Osteocyte (in vitro differentiated cells): ENCODE measurements around the gene HMG20B. TPM values are rescaled to one million over a fixed set of nuclear protein-coding genes. Genes with fewer than 3 reads are reported as not detected.

Experiments
- DNase-seq: peaks from one replicate; pipeline ENCODE4 v3.0.0; 2021; ENCODE audit warnings: mixed read lengths; ENCODE audit not compliant: unreplicated experiment; ENCODE audit errors: extremely low spot score
- H3K27ac Mint-ChIP-seq: one replicate; pipeline ENCODE4 v1.8.0; 2021; ENCODE audit warnings: mild to moderate bottlenecking, mixed read lengths; ENCODE audit not compliant: unreplicated experiment
- H3K27me3 Mint-ChIP-seq: one replicate; pipeline ENCODE4 v1.8.0; 2021; ENCODE audit warnings: mixed read lengths; ENCODE audit not compliant: unreplicated experiment
- H3K36me3 Mint-ChIP-seq: one replicate; pipeline ENCODE4 v1.8.0; 2021; ENCODE audit warnings: mixed read lengths; ENCODE audit not compliant: unreplicated experiment
- H3K4me1 Mint-ChIP-seq: one replicate; pipeline ENCODE4 v1.8.0; 2021; ENCODE audit warnings: mixed read lengths; ENCODE audit not compliant: unreplicated experiment
- H3K4me3 Mint-ChIP-seq: one replicate; pipeline ENCODE4 v1.8.0; 2021; ENCODE audit warnings: mild to moderate bottlenecking, moderate library complexity, mixed read lengths; ENCODE audit not compliant: unreplicated experiment
- H3K9me3 Mint-ChIP-seq: one replicate; pipeline ENCODE4 v1.8.0; 2021; ENCODE audit warnings: mixed read lengths; ENCODE audit not compliant: unreplicated experiment
- total RNA-seq: library from RNA; stranded (reverse); gene quantifications from 2 replicates; pipeline ENCODE4 v1.2.1, GENCODE V29; 2021
- TF ChIP-seq, protein P1 (sequence below): fragments of 200-600 bp; sonication (generic); IDR thresholded peaks from 2 replicates; pipeline ENCODE4 v1.5.0; 2021; ENCODE audit warnings: antibody characterized with exemption, mild to moderate bottlenecking, moderate library complexity

HMG20B gene
- total RNA-seq, 1 donor from 2014 or later = 81.4 TPM

DNA sequence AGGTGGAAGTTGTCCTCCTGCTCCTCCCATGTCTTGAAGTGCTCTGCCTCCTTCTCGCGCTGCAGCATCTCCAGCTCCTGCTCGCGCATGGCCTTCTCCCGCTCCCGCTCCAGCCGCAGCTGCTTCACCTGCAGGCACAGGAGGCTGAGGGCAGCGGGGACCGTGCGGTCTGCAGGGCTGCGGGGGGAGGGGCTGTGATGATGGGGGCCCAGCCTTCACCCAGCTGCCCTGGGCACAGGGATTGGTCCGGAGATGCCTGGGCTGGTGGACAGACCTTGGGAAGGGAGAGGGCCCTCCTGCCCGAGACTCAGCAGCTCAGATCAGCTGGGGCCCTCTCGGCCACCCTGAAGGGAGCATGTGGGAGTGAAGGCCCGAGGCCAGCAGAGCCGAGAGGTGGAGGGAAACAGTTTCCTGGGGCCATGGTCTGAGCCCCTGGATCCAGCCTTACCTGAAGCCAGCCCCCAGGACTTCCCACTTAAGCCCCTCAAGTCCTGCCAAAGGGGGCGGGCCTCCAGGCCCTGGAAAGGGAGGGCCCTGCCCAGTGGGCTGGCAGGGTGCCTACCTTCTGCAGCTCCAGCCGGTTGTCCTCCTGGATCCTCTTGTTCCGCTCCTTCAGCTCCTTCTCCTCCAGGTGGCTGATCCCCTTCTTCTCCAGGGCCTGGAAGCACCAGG is 47.5 kb downstream of the HMG20B start:
- H3K27ac Mint-ChIP-seq = no peak overlapping the region

DNA sequence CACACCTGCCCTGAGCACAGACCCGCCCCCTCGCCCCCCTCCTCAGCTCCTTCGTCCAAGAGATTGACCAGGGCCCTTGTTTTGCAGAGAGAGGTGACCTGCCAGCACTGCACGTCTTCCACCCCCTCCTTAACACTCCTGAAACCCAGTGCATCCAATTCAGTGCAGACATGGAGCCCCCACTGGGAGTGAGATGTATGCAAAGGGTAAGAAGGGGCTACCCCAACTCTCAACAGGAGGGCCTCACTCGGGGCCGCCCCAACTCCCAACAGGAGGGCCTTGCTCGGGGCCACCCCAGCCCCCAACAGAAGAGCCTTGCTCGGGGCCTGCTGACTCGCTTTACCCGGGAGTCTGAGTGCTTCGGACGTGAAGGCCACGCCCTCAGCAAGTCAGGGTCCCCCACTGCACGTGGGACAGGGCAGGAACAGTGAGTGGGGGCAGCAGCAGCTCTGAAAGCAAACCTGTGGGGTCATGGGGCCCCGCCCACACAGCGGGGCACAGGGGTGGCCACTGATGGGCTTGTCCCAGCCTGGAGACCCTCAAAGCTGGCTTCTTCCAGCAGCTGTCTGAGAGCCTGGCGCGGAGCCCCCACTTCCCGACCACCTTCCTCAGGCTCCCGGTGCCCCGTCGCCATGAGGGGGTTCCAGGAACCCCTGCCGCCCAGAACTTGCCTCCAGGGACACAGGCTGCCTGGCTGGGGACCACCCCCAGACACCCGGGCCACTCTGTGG is 48.2 kb downstream of the HMG20B start:
- H3K27ac Mint-ChIP-seq = no peak overlapping the region
- H3K36me3 Mint-ChIP-seq = peaks cover 1% of the 10 kb centered on the region
- TF ChIP-seq, protein P1, sequence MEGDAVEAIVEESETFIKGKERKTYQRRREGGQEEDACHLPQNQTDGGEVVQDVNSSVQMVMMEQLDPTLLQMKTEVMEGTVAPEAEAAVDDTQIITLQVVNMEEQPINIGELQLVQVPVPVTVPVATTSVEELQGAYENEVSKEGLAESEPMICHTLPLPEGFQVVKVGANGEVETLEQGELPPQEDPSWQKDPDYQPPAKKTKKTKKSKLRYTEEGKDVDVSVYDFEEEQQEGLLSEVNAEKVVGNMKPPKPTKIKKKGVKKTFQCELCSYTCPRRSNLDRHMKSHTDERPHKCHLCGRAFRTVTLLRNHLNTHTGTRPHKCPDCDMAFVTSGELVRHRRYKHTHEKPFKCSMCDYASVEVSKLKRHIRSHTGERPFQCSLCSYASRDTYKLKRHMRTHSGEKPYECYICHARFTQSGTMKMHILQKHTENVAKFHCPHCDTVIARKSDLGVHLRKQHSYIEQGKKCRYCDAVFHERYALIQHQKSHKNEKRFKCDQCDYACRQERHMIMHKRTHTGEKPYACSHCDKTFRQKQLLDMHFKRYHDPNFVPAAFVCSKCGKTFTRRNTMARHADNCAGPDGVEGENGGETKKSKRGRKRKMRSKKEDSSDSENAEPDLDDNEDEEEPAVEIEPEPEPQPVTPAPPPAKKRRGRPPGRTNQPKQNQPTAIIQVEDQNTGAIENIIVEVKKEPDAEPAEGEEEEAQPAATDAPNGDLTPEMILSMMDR = no peak
- DNase-seq = no peak
- H3K4me1 Mint-ChIP-seq = peaks cover 18% of the 10 kb centered on the region
- no peak overlapping the region for H3K4me3 Mint-ChIP-seq
- no peaks in the 10 kb centered on the region for H3K27me3 Mint-ChIP-seq
- no peaks in the 10 kb centered on the region for H3K9me3 Mint-ChIP-seq

More for the DNA sequence above, 47.5 kb downstream of the HMG20B start:
- DNase-seq = no peak
- Mint-ChIP-seq H3K4me1 (peaks cover 13% of the 10 kb centered on the region), H3K36me3 (peaks cover 1% of the 10 kb centered on the region), H3K4me3 (no peak overlapping the region), H3K9me3 (no peaks in the 10 kb centered on the region), H3K27me3 (no peaks in the 10 kb centered on the region)
- TF ChIP-seq, protein P1 = no peak

DNA sequence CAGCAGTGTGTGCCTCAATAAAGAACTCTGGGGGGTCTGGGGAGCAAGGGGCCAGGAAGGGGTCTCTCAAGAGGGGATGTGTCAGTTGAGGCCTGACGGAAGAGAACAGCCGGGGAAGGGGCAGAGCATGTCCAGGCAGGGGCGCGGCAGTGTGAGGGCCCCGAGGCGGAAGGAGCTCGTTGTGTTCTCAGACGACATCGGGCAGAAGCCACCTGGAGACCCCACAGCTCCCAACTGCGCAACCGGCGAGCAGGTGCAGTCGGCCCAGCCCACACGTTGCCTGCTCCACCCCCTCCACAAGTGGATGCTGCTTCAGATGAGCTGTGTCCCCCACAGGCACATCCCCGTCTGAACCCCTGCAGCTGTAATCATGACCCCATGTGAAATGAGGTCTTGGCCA is 48.9 kb downstream of the HMG20B start:
- H3K36me3 Mint-ChIP-seq = peaks cover 1% of the 10 kb centered on the region
- H3K4me1 Mint-ChIP-seq = peaks cover 23% of the 10 kb centered on the region
- TF ChIP-seq, protein P1 = no peak
- DNase-seq = no peak
- H3K27me3 Mint-ChIP-seq = no peaks in the 10 kb centered on the region
- no peaks in the 10 kb centered on the region for H3K9me3 Mint-ChIP-seq
- no peak overlapping the region for H3K4me3 Mint-ChIP-seq
- H3K27ac Mint-ChIP-seq = no peak overlapping the region

DNA sequence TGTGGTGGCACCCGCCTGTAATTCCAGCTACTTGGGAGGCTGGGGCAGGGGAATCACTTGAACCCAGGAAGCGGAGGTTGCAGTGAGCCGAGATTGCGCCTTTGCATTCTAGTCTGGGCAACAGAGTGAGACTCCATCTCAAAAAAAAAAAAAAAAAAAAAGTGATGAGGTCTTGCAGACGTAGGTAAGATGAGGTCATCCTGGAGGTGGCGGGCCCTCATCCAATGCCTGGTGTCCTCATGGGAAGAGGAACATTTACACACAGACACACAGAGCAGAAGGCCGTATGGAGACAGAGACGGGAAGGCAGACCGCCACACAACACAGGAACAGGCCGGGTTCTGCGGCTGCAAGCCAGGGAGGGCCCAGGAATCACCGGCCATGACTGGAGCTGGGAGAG is 49.5 kb downstream of the HMG20B start:
- TF ChIP-seq, protein P1 = no peak
- peaks cover 1% of the 10 kb centered on the region for H3K36me3 Mint-ChIP-seq
- no peaks in the 10 kb centered on the region for H3K27me3 Mint-ChIP-seq
- H3K27ac Mint-ChIP-seq = no peak overlapping the region
- H3K4me3 Mint-ChIP-seq = no peak overlapping the region
- no peak for DNase-seq
- H3K9me3 Mint-ChIP-seq = no peaks in the 10 kb centered on the region
- H3K4me1 Mint-ChIP-seq = peaks cover 26% of the 10 kb centered on the region

DNA sequence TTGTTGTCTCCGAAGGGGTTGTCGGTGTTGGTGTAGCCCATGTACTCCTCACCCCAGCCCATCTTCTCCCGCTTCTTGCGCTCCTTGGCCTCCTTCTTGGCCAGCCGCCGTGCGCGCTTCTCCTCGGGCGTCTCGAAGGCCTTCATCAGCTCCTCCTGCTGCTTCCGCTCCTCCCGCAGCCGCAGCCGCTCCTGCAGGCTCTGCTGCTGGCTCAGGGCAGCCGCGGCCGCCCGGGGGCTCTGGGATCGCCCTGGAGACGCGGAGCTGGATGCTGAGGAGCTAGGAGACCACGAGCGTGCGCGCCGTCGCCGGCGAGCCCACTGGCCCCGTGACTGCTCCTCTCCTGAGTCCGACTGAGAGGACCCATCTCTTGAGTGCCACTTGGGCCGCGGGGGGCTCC is 51.0 kb downstream of the HMG20B start:
- no peak for DNase-seq
- H3K27me3 Mint-ChIP-seq = no peaks in the 10 kb centered on the region
- no peak overlapping the region for H3K27ac Mint-ChIP-seq
- H3K36me3 Mint-ChIP-seq = peaks cover 1% of the 10 kb centered on the region
- peaks cover 27% of the 10 kb centered on the region for H3K4me1 Mint-ChIP-seq
- peak overlapping the region; percentile 98 for H3K4me3 Mint-ChIP-seq
- H3K9me3 Mint-ChIP-seq = no peaks in the 10 kb centered on the region
- TF ChIP-seq, protein P1 = no peak
